OCI-LY1 (cell line): Measurements from ENCODE around the gene SOX30.
A peak's percentile ranks its signal among the peaks of the same experiment; 100 is the strongest.

Experiments used
- H2AFZ ChIP-seq: fragments of 200-600 bp; sonication (generic), shearing (Covaris generic); 2 replicates; pipeline ENCODE4 v1.6.0; 2014; ENCODE audit warnings: antibody characterized with exemption, mild to moderate bottlenecking, low read length
- H3F3A ChIP-seq: fragments of 200-600 bp; sonication (generic), shearing (Covaris generic); 2 replicates; pipeline ENCODE4 v1.6.0; 2014; ENCODE audit warnings: mild to moderate bottlenecking, antibody characterized with exemption, low read length, moderate library complexity; ENCODE audit not compliant: insufficient read depth
- H3K27ac ChIP-seq: fragments of 200-600 bp; sonication (generic); 2 replicates; pipeline ENCODE4 v1.5.1; 2014; ENCODE audit warnings: low read length, mixed run types, mild to moderate bottlenecking, low read depth; ENCODE audit not compliant: poor library complexity, severe bottlenecking
- H3K27me3 ChIP-seq: fragments of 200-600 bp; sonication (generic); 2 replicates; pipeline ENCODE4 v1.6.0; 2014; ENCODE audit warnings: antibody characterized with exemption, mild to moderate bottlenecking, low read length, moderate library complexity; ENCODE audit not compliant: insufficient read depth
- H3K36me3 ChIP-seq: fragments of 200-600 bp; sonication (generic); 2 replicates; pipeline ENCODE4 v1.6.1; 2014; ENCODE audit warnings: mild to moderate bottlenecking, antibody characterized with exemption, low read length, moderate library complexity, mixed read lengths; ENCODE audit not compliant: insufficient read depth
- H3K4me1 ChIP-seq: fragments of 200-600 bp; sonication (generic); 2 replicates; pipeline ENCODE4 v1.5.1; 2014; ENCODE audit warnings: mild to moderate bottlenecking, low read length, moderate library complexity; ENCODE audit not compliant: insufficient read depth, severe bottlenecking
- H3K4me2 ChIP-seq: fragments of 200-600 bp; sonication (generic), shearing (Covaris generic); 2 replicates; pipeline ENCODE4 v1.6.1; 2014; ENCODE audit warnings: low read length
- H3K4me3 ChIP-seq: fragments of 200-600 bp; sonication (generic); 2 replicates; pipeline ENCODE4 v1.5.1; 2014; ENCODE audit warnings: low read length, low read depth, mild to moderate bottlenecking, mixed read lengths; ENCODE audit not compliant: poor library complexity, severe bottlenecking
- H3K79me2 ChIP-seq: fragments of 200-600 bp; shearing (Covaris generic); 2 replicates; pipeline ENCODE4 v1.6.1; 2016; ENCODE audit warnings: mixed run types, low read length, mixed read lengths; ENCODE audit not compliant: insufficient read depth
- H3K9ac ChIP-seq: fragments of 200-600 bp; sonication (generic), shearing (Covaris generic); 2 replicates; pipeline ENCODE4 v1.6.1; 2014; ENCODE audit warnings: mild to moderate bottlenecking, low read length, mixed read lengths
- H3K9me2 ChIP-seq: fragments of 200-600 bp; sonication (generic), shearing (Covaris generic); 2 replicates; pipeline ENCODE4 v1.6.1; 2014; ENCODE audit warnings: low read depth, mild to moderate bottlenecking, low read length, mixed read lengths
- H3K9me3 ChIP-seq: fragments of 200-600 bp; shearing (Covaris generic); 2 replicates; pipeline ENCODE4 v1.6.1; 2014; ENCODE audit warnings: low read length, mixed read lengths
- H4K20me1 ChIP-seq: fragments of 200-600 bp; sonication (generic), shearing (Covaris generic); 2 replicates; pipeline ENCODE4 v1.6.0; 2016; ENCODE audit warnings: mild to moderate bottlenecking, low read length; ENCODE audit not compliant: insufficient read depth
- CTCF ChIP-seq: fragments of 200-600 bp; sonication (generic), shearing (Covaris generic); IDR thresholded peaks from 2 replicates; pipeline ENCODE4 v1.5.1; 2017; ENCODE audit warnings: mild to moderate bottlenecking, antibody characterized with exemption, low read length, moderate library complexity, mixed read lengths
- EZH2 ChIP-seq: fragments of 200-600 bp; sonication (generic), shearing (Covaris generic); IDR thresholded peaks from 2 replicates; pipeline ENCODE4 v1.8.0; 2017; ENCODE audit warnings: borderline replicate concordance, mixed run types, mild to moderate bottlenecking, antibody characterized with exemption, low read length, moderate library complexity, mixed read lengths

The SOX30 gene

GRCh38 chr5:157658893-157659292, 6.7 kb upstream of the SOX30 start:
- no peaks in the 10 kb centered on the region for H4K20me1 ChIP-seq
- no peak overlapping the region for H2AFZ ChIP-seq

GRCh38 chr5:157657516-157657915, 5.3 kb upstream of the SOX30 start:
- no peak overlapping the region for H3K27ac ChIP-seq
- no peak overlapping the region for H3K4me3 ChIP-seq
- H3K36me3 ChIP-seq = peaks cover 3% of the 10 kb centered on the region; the same call in 1 of the 2 replicates
- peaks cover 26% of the 10 kb centered on the region for H3K9me3 ChIP-seq
- H3K9me2 ChIP-seq = no peaks in the 10 kb centered on the region
- no peak for TF ChIP-seq EZH2
- no peak for TF ChIP-seq CTCF
- H3K4me2 ChIP-seq = no peak overlapping the region
- no peaks in the 10 kb centered on the region for H3K4me1 ChIP-seq
- no peaks in the 10 kb centered on the region; the same call in 1 of the 2 replicates for H3K27me3 ChIP-seq
- no peaks in the 10 kb centered on the region for H3K79me2 ChIP-seq
- no peaks in the 10 kb centered on the region for H3F3A ChIP-seq
- no peak overlapping the region for H2AFZ ChIP-seq
- H3K9ac ChIP-seq = no peak overlapping the region
- H4K20me1 ChIP-seq = no peaks in the 10 kb centered on the region

More at GRCh38 chr5:157658893-157659292, 6.7 kb upstream of the SOX30 start:
- Histone ChIP-seq H3K9me2 (no peaks in the 10 kb centered on the region), H3K4me1 (no peaks in the 10 kb centered on the region), H3K36me3 (no peaks in the 10 kb centered on the region), H3K27ac (no peak overlapping the region), H3F3A (no peaks in the 10 kb centered on the region), H3K4me3 (no peak overlapping the region), H3K27me3 (no peaks in the 10 kb centered on the region), H3K79me2 (no peaks in the 10 kb centered on the region), H3K9me3 (peaks cover 19% of the 10 kb centered on the region), H3K9ac (no peak overlapping the region), H3K4me2 (no peak overlapping the region)
- TF ChIP-seq CTCF (no peak), EZH2 (no peak)

DNA sequence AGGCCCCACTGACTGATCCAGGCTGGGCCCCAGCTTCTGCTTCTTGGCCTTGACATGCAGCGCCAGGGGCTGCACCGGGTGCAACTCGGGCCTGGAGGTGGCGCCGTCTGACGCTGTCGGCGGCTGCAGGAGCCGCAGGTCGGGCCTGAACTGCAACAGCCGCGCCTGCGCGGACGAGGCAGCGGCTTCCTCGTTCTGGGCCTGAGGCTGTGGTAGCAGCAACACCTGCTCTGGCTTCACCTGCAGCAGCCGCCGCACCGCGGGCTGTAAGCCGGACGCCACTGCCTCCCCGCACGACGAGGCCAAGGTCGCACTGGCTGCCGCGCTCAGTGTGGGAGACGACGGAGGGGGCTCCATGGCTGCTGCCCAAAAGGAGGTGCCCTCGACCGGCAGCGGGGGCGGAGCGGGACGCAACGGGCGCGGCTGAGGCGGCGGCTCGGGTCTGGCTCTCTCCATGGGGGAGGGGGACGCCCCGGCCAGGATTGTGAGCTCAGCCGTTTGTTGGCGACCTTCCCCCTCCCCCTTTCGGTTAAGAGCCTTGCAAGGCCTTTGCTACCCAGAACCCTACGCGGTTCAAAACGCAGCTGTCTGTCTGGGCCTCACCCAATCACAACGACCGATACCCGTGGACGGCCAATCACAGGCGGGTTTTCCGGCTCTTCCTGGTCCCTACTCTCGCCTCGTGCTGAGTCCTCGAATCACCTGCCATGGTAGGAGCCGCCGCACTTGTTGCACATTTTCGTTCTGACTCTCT, 438 bp downstream of the SOX30 start:
- Histone ChIP-seq H3K9me3 (peaks cover 17% of the 10 kb centered on the region), H2AFZ (no peak overlapping the region), H4K20me1 (no peaks in the 10 kb centered on the region), H3K36me3 (peaks cover 6% of the 10 kb centered on the region; the same call in 1 of the 2 replicates), H3K79me2 (no peaks in the 10 kb centered on the region), H3K9me2 (no peaks in the 10 kb centered on the region), H3K9ac (no peak overlapping the region; the same call in 1 of the 2 replicates), H3K27ac (no peak overlapping the region), H3K4me2 (peak overlapping the region; percentile 64), H3K4me1 (peaks cover 7% of the 10 kb centered on the region), H3K4me3 (peak overlapping the region; percentile 55), H3K27me3 (no peaks in the 10 kb centered on the region; the same call in 1 of the 2 replicates), H3F3A (no peaks in the 10 kb centered on the region)
- TF ChIP-seq EZH2 = no peak
- TF ChIP-seq CTCF = peak; percentile 55
